Measurements from ENCODE around the gene CLGN.
A peak's percentile ranks its signal among the peaks of the same experiment; 100 is the strongest.

CLGN gene

GRCh38 chr4:140382732-140383131 is 44.7 kb downstream of the CLGN start:
- DNase-seq (ENCODE audit: low spot score) = no peak

GRCh38 chr4:140374130-140374477 is 53.3 kb downstream of the CLGN start:
- DNase-seq (ENCODE audit: low spot score) = peak; percentile 6

- DNase-seq (ENCODE audit: low spot score) = peak; percentile 85
Observed at GRCh38 chr4:140373328-140374129, 53.9 kb downstream of the CLGN start, which contains the start of gene SCOC. SCOC (plus strand) TSS chr4:140373646; CDS start chr4:140379171, 5,525 bp downstream.

- DNase-seq (ENCODE audit: low spot score) = peak; percentile 9
Observed at GRCh38 chr4:140372751-140373327, 54.6 kb downstream of the CLGN start.

- DNase-seq (ENCODE audit: low spot score) = no peak
Observed at GRCh38 chr4:140368686-140369085, 58.8 kb downstream of the CLGN start.

- DNase-seq (ENCODE audit: low spot score) = no peak
Observed at GRCh38 chr4:140367738-140368137, 59.7 kb downstream of the CLGN start.

GRCh38 chr4:140363558-140363957 is 63.9 kb downstream of the CLGN start:
- no peak for DNase-seq (ENCODE audit: low spot score)

- DNase-seq (ENCODE audit: low spot score) = no peak
Observed at GRCh38 chr4:140363051-140363450, 64.4 kb downstream of the CLGN start.

GRCh38 chr4:140361099-140361498 is 66.3 kb downstream of the CLGN start:
- DNase-seq (ENCODE audit: low spot score) = no peak

GRCh38 chr4:140359562-140360427 is 67.7 kb downstream of the CLGN start:
- DNase-seq (ENCODE audit: low spot score) = peak; percentile 23

GRCh38 chr4:140358281-140358680 is 69.2 kb downstream of the CLGN start:
- no peak for DNase-seq (ENCODE audit: low spot score)

- DNase-seq (ENCODE audit: low spot score) = no peak
Observed at GRCh38 chr4:140357868-140358267, 69.6 kb downstream of the CLGN start.

GRCh38 chr4:140355288-140355687 is 72.2 kb downstream of the CLGN start:
- no peak for DNase-seq (ENCODE audit: low spot score)

- no peak for DNase-seq (ENCODE audit: low spot score)
Observed at GRCh38 chr4:140353786-140354185, 73.7 kb downstream of the CLGN start.

GRCh38 chr4:140351093-140352075 is 76.1 kb downstream of the CLGN start:
- no peak for DNase-seq (ENCODE audit: low spot score)

GRCh38 chr4:140349816-140350215 is 77.6 kb downstream of the CLGN start:
- no peak for DNase-seq (ENCODE audit: low spot score)

GRCh38 chr4:140346136-140346535 is 81.3 kb downstream of the CLGN start:
- no peak for DNase-seq (ENCODE audit: low spot score)

- DNase-seq (ENCODE audit: low spot score) = no peak
Observed at GRCh38 chr4:140344621-140345020, 82.8 kb downstream of the CLGN start.

GRCh38 chr4:140344101-140344500 is 83.3 kb downstream of the CLGN start:
- DNase-seq (ENCODE audit: low spot score) = no peak

- no peak for DNase-seq (ENCODE audit: low spot score)
Observed at GRCh38 chr4:140343303-140343702, 84.1 kb downstream of the CLGN start.

GRCh38 chr4:140342620-140343019 is 84.8 kb downstream of the CLGN start:
- DNase-seq (ENCODE audit: low spot score) = no peak

Data from HuH-7.5 (cell line).